Measurements from ENCODE around the gene SEBOX.

DNA sequence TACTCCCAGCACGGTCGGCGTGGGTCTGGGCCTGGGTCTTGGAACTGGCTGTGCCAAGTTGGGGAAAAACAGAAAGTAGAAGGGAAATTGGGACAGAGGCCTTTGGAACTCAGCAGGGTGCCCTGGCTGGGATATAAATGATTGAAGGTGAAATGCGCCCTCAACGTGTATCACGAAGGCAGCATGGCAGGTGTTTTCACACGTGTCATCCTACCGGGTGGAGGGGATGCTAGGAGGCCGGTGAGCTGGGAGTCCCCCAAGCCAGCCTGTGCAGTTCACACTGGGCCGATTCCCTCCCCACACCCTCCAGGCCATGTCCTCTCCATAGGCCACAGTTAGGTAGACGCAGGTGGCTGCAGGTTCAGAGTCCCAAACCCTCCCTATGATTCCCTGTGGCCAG is 23.5 kb downstream of the SEBOX start:
- TF ChIP-seq NFIC (IDR thresholded peaks at IDR 0.05) = no peak
- no peak for TF ChIP-seq EP300 (IDR thresholded peaks at IDR 0.05; ENCODE audit: borderline replicate concordance)
- TF ChIP-seq TAF1 (IDR thresholded peaks at IDR 0.05; ENCODE audit: low read depth) = no peak
- TF ChIP-seq, protein P1, sequence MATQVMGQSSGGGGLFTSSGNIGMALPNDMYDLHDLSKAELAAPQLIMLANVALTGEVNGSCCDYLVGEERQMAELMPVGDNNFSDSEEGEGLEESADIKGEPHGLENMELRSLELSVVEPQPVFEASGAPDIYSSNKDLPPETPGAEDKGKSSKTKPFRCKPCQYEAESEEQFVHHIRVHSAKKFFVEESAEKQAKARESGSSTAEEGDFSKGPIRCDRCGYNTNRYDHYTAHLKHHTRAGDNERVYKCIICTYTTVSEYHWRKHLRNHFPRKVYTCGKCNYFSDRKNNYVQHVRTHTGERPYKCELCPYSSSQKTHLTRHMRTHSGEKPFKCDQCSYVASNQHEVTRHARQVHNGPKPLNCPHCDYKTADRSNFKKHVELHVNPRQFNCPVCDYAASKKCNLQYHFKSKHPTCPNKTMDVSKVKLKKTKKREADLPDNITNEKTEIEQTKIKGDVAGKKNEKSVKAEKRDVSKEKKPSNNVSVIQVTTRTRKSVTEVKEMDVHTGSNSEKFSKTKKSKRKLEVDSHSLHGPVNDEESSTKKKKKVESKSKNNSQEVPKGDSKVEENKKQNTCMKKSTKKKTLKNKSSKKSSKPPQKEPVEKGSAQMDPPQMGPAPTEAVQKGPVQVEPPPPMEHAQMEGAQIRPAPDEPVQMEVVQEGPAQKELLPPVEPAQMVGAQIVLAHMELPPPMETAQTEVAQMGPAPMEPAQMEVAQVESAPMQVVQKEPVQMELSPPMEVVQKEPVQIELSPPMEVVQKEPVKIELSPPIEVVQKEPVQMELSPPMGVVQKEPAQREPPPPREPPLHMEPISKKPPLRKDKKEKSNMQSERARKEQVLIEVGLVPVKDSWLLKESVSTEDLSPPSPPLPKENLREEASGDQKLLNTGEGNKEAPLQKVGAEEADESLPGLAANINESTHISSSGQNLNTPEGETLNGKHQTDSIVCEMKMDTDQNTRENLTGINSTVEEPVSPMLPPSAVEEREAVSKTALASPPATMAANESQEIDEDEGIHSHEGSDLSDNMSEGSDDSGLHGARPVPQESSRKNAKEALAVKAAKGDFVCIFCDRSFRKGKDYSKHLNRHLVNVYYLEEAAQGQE (IDR thresholded peaks at IDR 0.05; ENCODE audit: low read depth) = no peak
- TF ChIP-seq CREB1 (IDR thresholded peaks at IDR 0.05; ENCODE audit: low read depth) = no peak
- no peak for TF ChIP-seq RAD21 (IDR thresholded peaks at IDR 0.05; ENCODE audit: low read depth)
- no peak for TF ChIP-seq CEBPB (IDR thresholded peaks at IDR 0.05)
- TF ChIP-seq YY1 (IDR thresholded peaks at IDR 0.05; ENCODE audit: low read depth) = no peak
- no peak for TF ChIP-seq TEAD4 (IDR thresholded peaks at IDR 0.05)
- no peak for TF ChIP-seq TCF12 (IDR thresholded peaks at IDR 0.05; ENCODE audit: low read depth)
- TF ChIP-seq, protein P2, sequence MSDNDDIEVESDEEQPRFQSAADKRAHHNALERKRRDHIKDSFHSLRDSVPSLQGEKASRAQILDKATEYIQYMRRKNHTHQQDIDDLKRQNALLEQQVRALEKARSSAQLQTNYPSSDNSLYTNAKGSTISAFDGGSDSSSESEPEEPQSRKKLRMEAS (IDR thresholded peaks at IDR 0.05) = no peak
- TF ChIP-seq, protein P3, sequence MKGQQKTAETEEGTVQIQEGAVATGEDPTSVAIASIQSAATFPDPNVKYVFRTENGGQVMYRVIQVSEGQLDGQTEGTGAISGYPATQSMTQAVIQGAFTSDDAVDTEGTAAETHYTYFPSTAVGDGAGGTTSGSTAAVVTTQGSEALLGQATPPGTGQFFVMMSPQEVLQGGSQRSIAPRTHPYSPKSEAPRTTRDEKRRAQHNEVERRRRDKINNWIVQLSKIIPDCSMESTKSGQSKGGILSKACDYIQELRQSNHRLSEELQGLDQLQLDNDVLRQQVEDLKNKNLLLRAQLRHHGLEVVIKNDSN (IDR thresholded peaks at IDR 0.05) = no peak
- TF ChIP-seq FOXM1 (IDR thresholded peaks at IDR 0.05; ENCODE audit: borderline replicate concordance, low read depth) = no peak
